HK-2 (cell line): Measurements from ENCODE around the gene GOLGA8S.
"Not testable (repeated sequence)": the region's sequence is repeated elsewhere in the genome, so short reads cannot be mapped to it uniquely, and the experiment has no call there.

Experiments used
- DNase-seq: peaks from one replicate; pipeline ENCODE4 v3.0.0-alpha.2; 2018; ENCODE audit not compliant: unreplicated experiment

GOLGA8S gene

DNA sequence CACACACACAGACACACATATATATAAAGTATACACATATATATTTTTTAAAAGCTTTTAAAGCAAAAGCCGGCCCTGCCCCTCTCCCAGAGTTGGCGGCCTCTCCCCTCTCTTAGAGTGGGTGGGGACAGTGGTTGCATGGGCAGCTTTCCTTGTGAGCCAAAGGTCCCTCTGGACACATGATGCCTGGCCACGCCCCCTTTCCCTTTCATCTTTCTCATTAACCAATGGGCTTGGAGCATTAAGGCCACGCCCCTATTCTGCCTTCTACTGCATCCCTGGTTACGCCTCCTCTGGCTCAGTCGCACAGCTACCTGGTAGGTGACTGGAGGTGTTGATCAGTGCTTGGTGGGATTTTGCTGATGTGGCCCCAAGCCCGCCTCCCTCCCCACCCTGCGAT is at the start of gene GOLGA8S:
TSS of gene GOLGA8S (plus strand) at position 301 of the 400 bp plus-strand sequence. CDS start at position 363, 62 bp downstream.
- DNase-seq: not testable (repeated sequence)

DNA sequence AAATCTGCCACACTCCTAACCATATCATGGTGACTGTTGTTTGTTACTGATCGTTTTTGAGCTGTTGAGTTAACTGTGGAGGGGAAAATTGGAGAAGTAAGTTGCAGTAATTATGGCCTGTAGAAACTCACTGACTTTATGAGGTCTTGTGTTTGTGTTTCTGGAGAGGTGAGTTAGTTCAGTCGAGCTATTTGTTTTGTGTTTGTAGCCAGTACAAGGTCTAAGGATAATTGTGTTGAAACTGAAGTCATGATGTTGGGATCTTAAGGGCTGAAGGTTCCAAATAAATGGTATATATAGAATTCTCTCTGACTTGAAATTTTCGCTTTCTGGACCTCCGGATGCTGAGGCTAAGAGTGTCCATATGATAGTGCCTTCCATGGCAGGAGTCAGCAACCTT is 49.7 kb upstream of the GOLGA8S start:
- DNase-seq: not testable (repeated sequence)

DNA sequence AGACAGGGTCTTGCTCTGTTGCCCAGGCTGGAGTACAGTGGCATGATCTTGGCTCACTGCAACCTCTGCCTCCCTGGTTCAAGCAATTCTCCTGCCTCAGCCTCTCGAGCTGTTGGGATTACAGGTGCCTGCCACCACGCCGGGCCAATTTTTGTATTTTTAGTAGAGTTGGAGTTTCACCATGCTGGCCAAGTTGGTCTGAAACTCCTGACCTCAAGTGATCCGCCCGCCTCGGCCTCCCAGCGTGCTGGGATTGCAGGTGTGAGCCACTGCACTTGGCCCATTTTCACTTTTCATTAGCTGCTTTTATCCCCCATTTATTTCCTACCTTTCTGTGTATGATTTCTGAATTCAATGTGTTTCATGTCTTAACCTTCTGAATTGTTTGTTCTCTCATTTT is 48.6 kb upstream of the GOLGA8S start:
- not testable (repeated sequence) for DNase-seq

- not testable (repeated sequence) for DNase-seq
Observed at GRCh38 chr15:23311233-23311632, 43.3 kb upstream of the GOLGA8S start.

DNA sequence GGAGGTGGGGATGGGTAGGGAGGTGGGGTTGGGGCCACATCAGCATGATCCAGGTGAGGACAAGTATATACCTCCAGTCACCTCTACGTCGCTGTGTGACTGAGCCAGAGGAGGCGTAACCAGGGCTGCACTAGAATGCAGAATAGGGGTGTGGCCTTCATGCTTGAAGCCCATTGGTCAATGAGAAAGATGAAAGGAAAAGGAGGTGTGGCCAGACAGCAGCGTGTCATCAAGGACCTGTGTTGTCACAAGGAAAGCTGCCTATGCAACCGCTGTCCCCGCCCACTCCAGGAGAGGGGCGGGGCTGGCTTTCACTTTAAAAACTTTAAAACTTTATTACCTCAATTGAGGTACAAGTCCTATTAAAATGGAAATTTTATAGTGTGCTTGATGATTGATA is 20.5 kb upstream of the GOLGA8S start, which contains the start of gene GOLGA6L26:
TSS of gene GOLGA6L26 (minus strand) at position 101 of the 400 bp plus-strand sequence. CDS start at position 40, 61 bp downstream.
- DNase-seq: not testable (repeated sequence)

- not testable (repeated sequence) for DNase-seq
Observed at GRCh38 chr15:23362622-23363021, 8.1 kb downstream of the GOLGA8S start.

GRCh38 chr15:23364261-23364660 is 9.7 kb downstream of the GOLGA8S start:
- DNase-seq: not testable (repeated sequence)

DNA sequence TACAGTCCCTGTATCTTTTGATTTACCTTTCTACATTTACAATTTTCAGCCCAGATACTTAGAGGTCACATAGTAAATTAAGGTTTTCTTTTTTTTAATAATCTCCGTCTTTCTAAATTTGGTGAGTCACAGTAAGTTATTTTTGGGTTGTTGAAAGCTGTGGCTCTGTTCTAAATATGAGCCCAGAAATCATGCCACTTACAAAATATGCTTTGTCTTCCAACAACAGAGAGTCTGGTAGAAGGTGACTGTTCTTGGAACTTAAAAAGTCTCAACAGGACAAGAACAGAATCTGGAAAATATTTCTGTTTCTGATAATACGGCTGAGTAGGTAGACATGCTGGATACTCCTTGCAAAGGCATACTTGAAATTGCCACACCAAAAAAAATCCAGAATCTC is 16.0 kb downstream of the GOLGA8S start:
- DNase-seq: no peak

DNA sequence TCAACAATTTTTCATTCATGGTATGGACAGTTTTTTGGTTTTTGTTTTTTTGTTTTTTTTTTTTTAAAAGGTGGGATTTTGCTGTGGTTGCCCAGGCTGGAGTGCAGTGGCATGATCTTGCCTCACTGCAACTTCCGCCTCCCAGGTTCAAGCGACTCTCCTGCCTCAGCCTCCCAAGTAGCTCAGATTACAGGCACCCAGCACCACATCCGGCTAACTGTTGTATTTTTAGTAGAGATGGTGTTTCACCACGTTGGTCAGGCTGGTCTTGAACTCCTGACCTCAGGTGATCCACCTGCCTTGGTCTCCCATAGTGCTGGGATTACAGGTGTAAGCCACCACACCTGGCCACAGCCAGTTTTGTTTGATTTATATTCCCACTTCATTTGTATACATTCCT is 16.6 kb downstream of the GOLGA8S start:
- not testable (repeated sequence) for DNase-seq

DNA sequence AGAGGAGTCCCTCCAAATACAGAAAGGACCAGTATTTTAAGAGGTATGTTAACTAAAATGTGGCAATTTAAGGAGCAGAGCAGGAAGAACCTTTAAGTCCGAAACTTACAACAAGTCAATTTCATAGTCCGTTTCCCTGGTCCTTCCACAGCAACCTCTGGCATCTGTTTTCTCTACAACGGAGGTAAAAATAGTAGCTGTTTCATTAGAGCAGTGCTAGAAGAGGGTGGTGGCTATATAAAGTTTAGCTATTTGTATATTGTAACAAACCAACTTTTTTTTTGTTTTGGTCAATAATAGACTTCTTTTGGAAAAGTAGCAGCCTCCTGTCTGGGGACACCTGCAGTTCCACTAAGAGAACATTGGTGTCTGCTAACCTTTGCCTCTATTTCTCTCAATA is 17.3 kb downstream of the GOLGA8S start:
- DNase-seq: not testable (repeated sequence)

- no peak for DNase-seq
Observed at GRCh38 chr15:23372284-23372683, 17.7 kb downstream of the GOLGA8S start.

GRCh38 chr15:23372891-23373600 is 18.5 kb downstream of the GOLGA8S start:
- DNase-seq: not testable (repeated sequence)

- not testable (repeated sequence) for DNase-seq
Observed at GRCh38 chr15:23374226-23374625, 19.7 kb downstream of the GOLGA8S start.

DNA sequence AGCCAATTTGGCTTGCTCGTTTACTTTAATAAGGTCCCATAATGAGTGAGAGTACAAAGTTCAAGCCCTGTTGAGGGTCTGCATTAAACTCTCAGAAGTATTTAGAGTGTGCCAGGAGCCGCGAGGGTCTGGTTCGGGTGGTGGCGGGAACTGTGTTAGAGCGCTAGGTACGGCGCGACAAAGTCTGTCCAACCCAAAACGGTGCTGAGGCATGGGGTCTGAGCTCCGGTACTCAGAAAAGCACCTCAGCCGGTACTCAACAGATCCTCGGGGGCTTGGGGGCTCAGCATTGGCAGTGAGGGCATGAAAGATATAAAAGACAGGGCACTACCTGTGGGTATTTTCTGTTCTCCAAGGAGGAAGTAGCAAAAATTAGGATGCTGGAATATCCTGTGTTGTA is 24.4 kb downstream of the GOLGA8S start:
- not testable (repeated sequence) for DNase-seq

- not testable (repeated sequence) for DNase-seq
Observed at GRCh38 chr15:23380700-23381099, 26.2 kb downstream of the GOLGA8S start.

DNA sequence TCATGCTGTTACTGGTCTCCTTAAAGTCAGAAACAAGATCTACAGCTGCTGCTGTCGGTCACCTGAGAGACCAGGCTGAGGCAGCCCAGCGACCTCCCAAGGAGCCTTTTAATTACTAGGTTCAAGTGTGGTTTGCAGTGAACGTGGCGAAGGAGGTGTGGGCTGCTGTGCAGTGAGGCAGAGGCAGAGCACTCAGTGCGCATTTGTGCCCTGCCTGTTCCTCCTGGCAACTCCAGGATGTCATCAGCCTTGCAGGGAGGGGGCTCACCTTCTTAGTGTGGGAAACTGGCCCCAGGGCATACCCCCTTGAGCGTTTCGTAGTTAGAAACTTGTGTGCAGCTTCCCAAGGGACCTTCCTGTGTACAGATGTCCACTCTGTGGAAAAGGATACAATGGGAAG is 26.6 kb downstream of the GOLGA8S start:
- not testable (repeated sequence) for DNase-seq

DNA sequence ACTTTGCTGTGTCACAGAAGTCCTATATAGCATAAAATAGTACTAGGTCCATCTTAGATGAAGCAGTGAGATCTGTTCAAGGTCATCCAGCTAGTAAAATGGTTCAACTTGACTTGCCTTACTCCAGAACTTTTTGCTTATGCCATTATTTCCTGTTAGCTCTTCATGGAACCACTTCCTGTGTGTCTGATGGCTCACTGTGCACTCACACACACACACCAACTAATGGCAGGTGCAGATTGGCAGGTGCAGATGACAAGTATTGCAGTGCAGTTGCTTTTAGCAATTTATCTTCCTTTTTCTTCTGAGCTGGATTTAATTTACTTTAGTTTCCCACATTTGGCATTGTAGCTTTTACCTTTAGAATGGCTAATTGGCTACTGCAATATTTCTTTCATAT is 29.8 kb downstream of the GOLGA8S start:
- no peak for DNase-seq

DNA sequence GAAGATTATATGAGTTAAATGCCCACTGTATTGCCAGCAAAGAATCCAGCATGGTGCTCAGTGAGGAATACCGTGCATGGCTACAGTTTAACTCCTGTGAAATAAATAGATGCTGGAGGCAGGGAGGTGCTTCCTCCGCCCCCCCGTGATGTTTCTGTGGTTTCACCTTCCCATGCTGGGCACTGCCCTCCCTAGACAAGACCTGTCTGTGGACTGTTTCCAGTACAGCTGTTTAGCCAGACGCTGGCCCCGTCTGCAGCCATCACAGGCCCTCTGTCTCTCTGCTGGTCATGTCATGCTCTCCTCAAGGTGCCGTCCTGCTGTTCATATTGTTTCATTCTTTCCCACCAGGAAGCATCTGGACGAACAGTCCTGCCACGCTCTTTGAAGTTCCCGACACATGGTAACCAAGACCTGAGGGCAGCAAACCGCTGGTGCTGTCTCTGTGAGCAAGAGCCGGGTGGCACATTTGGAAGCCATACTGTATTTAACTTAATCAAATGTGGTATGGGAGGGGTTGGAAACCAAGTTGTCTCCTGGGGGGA is 31.4 kb downstream of the GOLGA8S start:
- no peak for DNase-seq

GRCh38 chr15:23387621-23388190 is 33.2 kb downstream of the GOLGA8S start:
- DNase-seq: no peak

DNA sequence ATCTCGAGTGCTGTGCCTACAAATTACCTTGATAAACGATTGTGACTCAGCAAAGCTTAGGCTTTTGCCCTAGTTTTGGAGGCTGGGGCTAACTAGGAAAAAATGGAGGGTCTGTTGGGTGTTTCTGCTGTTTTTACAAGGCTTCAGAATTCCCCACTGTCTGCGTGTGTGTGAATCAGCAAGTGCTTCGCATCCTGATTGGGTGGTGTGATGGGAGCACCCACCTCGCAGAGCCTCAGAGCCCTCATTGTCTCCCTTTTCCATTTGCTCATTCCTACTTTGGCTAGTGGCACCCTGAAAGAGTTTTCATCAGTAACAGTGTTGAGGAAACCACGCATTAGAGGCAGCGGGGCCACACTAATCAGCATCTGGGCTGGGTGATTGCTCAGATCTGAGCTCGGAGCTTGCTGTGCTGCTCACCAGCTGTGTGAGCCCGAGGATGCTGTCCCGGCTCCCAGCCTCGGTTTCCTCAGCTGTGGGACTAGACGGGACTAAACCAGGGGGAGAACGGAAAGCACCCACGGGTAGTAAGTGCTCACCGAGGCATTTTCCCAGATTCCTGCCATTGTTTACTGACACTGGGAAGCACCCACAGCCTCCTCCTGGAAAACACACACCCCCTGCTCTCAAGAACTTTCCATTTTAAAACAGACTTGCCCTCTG is 40.6 kb downstream of the GOLGA8S start:
- no peak for DNase-seq

DNA sequence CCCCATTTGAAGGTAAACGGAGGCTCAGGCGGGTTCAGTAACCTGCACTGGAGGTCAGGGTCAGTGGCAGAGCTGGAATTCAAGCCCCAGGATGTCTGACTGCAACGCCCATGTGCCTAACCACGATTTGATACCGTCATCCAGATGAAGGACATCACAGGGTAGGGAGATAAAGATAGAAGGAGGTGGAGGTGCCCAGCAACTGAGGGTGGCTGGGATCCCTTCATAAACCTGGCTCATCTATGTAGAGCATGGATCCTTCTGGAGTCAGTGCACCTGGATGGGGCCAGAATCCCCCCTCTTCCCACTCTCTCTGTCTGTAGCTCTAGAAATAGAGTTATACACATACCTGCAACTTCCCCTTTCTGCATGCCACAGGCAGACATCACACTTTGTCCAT is 41.3 kb downstream of the GOLGA8S start:
- DNase-seq: no peak

DNA sequence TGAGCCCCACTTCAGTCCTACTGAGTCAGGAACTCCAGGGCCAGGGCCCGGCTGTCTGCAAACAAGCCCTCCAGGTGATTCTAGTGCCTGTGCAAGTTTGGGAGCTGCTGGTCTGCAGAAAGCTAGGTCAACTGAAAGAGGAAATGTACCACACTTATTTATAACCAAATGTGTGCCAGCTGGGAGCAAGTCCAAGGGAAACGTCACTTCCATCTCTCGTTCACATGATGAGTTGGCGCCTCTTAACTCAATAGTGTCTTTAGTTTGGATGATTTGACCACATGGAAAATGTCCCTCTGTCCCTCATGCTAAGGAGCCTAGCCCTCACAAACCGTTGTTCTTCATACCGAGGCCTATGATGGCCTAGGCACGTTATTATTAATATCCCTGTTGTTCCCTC is 43.2 kb downstream of the GOLGA8S start:
- no peak for DNase-seq
